GM15510 (cell line): Measurements from ENCODE around the gene BRD2.

ENCODE experiments used
- POLR2A ChIP-seq: IDR thresholded peaks from 3 replicates; pipeline ENCODE4 v1.6.1; 2011; ENCODE audit warnings: borderline replicate concordance; ENCODE audit not compliant: insufficient read length; ENCODE audit errors: extremely low read depth

The BRD2 gene

DNA sequence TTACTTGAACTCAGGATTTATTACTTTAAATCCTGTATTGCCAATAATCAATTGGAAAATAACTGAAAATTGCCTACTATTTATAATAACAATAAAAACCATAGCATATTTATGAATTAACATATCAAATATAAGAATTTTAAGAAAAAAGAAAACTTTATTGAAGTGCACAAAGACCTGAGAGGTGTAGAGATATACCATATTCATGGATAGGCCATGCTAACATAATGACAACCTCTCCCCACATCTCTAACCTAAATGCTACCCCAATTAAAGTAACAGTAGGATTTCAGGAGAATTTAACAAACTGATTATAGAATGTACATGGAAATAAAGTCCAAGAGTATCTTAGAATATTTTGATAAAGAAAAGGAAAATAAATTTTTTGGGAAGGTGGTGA is 22.4 kb upstream of the BRD2 start:
- TF ChIP-seq POLR2A = no peak

DNA sequence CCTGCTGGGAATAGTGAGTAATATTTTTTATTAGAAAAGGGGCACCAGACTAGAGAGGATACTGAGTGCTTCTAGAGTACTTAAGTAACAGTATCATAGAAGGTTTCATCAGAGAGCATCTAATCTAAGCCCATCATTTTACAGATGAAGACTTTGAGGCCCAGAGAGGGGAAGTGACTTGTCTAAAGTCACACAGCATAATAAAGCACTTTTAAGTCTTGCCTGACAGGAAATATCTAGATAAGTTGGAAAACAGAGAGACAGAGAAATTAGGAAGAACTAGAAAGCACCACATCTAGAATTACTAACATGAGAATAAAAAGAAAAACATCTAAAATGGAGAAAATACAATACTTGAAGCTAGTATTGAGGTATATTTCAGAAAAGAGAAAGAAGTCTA is 21.5 kb upstream of the BRD2 start:
- no peak for TF ChIP-seq POLR2A

DNA sequence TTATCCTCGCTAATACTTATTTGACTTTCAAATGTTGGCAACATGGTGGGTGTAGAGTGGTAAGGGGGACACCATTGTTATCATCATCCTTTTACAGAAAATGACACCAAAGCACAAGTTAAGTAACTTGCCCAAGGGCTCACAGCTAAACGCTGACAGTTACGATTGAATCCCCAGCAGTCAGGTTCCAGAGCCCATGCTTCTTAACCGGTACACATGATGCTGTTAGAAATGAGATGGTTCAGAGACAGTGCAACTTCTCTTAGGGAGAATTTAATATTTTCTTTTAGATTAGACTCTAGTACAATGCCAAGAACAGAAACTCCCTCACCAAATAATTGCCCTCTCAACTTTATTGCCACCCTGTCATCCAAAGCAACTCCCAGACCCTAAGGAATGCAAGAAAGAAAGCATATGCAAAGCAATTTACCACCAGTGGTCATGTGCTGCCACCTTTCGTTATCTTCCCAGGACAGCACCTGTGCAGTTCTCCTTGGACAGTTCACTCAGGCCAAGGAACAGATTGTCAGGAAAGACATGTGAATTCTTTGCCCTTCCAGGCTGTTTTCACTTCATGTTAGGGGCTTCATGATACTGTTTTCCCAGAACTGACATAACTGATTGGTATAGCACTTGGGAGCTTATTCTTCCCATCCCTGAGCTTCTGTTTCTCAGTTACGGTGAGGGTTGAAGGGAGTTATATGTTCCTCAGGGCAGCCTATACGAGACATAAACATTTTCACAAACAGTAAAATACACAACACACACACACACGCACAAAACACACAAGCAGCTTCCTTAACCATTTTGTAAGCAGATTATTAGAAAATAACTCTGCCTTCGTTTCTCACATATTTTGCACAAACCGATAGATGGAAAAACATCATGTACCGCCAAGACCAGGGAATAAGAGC is 20.6 kb upstream of the BRD2 start:
- no peak for TF ChIP-seq POLR2A

DNA sequence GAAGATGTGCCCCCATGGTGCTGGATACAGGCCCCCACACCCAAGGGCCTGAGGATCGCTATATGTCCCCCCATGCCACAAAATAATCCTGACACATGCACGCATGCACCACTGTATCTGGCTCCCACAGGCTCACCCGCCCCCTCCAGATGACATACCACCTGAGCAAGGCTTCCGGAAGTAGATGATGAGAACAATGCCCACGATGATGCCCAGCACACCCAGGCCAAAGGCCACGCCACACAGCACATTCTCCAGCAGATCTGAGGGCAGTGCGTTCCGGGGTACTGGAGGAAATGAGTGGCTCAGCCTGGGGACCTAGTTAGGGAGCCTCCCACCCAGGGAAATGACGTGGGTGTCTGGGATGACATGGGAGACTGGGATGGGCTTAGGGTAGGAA is 19.3 kb upstream of the BRD2 start:
- peak; percentile 13 for TF ChIP-seq POLR2A

DNA sequence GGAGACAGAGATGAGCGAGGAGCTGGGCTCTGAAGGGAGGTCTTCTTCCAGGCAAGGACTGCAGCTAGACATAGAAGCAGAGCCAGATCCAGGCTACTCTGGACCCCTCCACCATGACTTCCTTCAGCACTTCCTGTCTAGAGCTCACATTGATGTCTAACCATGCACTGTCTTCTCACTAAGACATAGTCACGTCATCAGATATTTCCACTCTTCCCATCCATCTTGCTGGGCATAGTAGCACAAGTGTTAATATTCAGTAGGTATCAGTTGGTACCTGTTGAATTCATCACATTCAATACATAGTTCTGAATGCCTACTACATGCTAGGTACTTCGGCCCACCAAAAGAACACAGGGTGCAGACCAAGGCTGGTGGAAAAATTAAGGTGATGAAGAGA is 18.4 kb upstream of the BRD2 start:
- TF ChIP-seq POLR2A = no peak

DNA sequence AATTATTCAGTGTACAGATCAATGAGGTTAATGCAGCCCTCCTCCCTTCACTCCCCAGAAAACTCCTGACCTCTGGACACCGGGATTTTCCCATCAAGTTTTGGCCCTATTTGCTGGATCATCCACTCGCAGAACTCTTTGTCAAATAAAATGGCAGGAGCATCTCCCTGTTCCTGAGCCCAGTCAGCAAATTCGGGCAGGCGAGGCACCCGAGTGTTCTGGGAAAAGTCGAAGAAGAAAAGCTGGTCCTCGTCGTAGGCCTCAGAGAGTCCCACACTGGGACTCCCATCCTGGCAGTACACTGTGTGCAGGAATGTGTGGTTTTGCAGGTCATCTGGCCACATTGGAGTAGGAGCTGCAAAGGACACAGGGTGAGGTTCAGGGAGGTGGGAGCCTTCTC is 17.9 kb upstream of the BRD2 start:
- no peak for TF ChIP-seq POLR2A

DNA sequence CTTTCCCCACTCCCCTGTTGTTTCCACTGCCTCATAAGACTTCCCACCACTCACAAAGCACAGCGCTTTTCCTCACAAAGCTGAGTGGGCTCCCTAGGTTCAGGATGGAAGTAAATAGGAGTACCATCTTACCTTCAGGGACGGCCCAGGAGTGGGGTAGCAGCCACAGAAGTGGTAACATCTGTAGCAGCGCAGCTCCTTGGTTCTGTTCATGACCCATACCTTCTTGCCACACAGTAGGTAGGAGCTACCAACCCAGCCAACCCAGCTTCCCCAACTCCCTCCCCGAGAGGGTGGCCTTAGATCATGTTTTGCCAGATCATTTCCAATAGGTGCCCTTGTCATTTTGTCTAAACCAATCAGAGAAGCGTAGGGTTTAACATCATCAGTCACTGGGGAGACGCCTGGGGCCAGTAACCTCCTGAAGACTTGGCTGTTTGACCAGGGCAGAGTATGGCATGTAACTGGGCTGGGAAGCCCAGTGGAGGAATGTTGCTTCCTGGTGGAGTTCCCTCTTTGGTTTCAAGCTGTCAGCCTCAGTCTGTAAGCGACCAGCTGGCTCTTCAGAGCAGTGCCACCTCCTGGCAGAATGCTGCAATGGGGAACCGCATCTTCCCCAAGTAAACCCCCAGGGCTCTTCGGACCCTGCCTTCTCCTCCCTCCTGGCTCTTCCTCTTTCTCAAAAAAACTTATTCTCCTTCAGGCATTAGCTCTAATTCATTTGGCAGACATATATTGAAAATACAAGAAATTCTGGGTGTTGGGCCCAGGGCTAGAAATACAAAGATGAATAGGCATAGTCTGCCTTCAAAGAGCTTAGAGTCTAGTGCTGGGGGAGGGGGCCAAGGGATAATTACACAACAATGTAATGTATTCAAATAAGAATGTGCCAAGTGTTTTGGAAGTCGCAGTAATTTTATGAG is 15.3 kb upstream of the BRD2 start, which contains the start of gene HLA-DMA:
TSS of gene HLA-DMA (minus strand) at position 281 of the 923 bp plus-strand sequence. CDS start at position 220, 61 bp downstream.
- TF ChIP-seq POLR2A = peak; percentile 96

DNA sequence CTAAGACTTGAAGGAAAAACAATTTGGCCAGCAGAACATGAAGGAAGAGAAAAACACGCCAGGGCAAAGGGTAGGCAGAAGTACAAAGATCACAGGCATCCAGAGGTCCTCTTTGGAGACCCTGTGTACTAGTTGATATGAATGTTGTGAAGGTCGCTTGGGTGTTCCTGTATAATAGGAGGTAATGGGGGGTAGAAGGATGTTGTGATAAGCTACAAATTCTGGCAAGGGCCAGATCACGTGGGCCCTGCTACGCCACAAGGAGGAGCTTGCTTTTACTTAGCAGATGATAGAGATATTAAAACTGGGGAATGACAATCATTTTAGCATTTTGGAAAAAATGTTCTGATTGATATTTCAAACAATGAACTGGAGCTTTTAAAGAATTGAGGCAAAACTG is 14.6 kb upstream of the BRD2 start:
- TF ChIP-seq POLR2A = no peak

DNA sequence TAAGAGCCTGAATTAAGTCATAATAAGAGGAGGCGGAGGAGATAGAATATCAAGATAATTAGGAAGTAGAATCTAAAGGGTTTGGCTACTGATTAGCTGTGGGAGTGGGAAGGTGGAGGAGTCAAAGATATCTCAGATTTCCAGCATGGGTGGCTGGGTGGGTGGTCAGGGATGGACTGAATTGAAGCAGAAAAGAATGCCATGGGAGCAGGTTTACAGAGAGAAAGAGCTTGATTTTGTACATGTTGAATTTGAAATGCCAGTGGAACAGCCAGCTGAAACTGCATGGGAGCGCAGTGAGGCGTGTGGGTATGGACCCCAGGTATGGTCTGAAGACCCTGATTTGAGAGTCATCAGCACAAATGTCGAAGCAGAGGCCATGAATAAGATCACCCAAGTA is 14.1 kb upstream of the BRD2 start:
- TF ChIP-seq POLR2A = no peak

DNA sequence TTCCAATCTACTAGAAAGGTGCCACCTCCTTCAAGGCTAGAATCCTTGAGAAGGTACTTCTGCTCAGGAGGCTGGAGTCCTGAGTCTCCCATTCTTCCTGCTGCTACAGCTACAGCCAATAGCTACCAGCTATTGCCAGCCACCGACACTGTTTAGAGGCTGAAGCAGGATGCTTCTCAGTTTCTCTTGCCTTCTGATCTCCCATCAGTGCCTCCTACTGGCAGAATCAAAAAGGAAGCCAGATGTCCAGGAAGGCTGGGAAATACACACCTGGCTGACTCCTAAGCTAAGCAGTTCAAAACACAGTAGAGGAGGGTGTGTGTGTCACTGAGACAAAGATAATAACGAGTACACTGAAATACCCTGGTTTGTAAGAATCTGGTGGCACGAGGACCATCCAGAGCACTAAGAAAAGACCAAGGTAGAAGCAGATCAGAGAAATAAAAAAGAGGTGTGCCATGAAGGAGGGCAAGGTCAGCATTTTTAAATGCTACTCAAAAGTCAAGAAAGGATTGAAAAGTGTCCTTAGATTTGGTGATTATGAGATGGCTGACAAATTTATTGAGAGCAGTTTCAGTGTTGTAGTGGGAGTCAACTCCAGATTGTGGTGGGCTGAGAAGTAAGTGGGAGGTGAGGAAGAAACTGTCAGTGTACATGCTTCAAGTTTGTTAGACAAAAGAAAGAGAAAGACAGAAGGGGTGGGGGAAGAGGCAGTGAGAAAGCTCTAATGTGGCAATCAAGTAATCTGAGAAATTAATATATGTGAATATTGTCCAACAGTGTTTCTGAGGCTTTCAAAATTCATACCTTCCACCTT is 13.2 kb upstream of the BRD2 start:
- no peak for TF ChIP-seq POLR2A

DNA sequence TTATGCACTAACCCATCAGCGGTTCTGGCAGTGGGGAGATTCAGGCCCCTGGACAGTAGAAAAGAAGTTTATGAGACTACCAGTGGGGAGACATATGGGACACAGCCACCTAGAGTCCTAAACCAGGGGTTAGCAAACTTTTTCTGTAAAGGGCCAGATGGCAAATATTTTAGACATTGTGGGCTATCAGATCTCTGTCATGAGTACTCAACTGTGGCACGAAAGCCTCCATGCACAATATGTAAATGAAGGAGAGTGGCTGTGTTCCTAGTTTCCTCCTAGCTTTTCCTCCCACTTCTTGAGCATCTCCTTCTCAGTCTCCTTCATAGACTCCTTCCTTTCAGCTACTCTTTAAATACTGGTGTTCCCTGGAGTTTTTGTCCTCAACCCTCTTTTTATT is 12.2 kb upstream of the BRD2 start:
- no peak for TF ChIP-seq POLR2A

DNA sequence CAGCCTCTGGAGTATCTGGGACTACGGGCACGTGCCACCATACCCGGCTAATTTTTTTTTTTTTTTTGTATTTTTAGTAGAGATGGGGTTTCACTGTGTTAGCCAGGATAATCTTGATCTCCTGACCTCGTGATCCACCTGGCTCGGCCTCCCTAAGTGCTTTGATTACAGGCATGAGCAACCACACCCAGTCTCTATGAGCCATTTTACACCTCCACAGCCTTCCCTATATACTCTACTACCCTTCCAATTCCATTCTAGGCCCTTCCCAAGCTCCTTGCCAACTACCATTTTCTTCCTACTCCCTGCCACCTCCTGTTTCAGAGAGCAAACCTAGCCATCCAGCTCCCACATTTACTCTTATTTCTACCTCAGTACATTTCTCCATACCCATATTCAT is 7.8 kb upstream of the BRD2 start:
- no peak for TF ChIP-seq POLR2A

DNA sequence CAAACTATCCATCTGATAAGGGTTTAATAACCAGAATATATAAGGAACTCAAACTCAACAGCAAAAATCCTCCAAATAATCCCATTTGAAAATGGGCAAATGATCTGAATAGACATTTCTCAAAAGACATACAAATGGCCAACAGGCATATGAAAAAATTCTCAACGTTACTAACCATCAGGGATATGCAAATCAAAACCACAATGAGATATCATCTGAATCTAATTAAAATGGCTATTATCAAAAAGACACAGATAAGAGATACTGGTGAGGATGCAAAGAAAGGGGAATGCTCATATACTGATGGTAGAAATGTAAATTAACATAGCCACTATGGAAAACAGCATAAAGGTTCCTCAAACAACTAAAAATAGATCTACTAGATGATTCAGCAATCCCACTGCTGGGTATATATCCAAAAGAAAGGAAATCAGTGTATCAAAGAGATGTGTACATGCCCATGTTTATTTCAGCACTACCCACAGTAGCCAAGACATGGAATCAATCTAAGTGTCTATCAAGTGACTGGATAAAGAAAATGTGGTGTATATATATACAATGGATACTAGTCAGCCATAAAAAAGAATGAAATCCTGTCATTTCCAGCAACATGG is 6.1 kb upstream of the BRD2 start:
- TF ChIP-seq POLR2A = no peak

DNA sequence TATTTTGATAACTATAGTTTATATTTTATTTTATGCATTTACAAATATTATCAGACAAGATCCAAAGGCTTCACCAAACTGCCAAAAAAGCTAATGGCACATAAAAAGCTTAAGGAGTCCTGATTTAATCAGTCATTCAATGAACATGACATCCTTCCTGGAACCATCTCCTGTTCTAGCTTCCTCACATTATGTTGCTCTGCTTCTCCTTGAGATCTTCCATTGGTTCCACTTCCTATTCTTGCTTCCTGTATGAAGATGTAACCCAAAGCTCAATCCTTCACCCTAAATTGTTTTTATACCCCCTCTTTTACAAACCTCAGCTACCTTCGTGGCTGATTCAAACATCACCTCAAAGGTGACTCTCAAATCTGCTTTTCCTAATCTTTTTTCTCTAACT is 4.5 kb upstream of the BRD2 start:
- TF ChIP-seq POLR2A = no peak
